Activated CD8-positive, alpha-beta memory T cell treated with anti-CD3 and anti-CD28 coated beads for 4 hours (primary cell): ENCODE results near the gene EXT2.

Source experiments
- DNase-seq, 2 donors: peaks; one replicate each; pipeline ENCODE4 v3.0.0-alpha.2; 2020; ENCODE audit warnings: low read depth in 2 of 2

The EXT2 gene

GRCh38 chr11:44165432-44165831, 70.0 kb downstream of the EXT2 start:
- no peak for DNase-seq

GRCh38 chr11:44167046-44167445, 71.6 kb downstream of the EXT2 start:
- DNase-seq = no peak

- DNase-seq = no peak
These were observed 76.0 kb downstream of the EXT2 start for GRCh38 chr11:44171518-44171917.

GRCh38 chr11:44172966-44173365, 77.5 kb downstream of the EXT2 start:
- DNase-seq = no peak

GRCh38 chr11:44174842-44175241, 79.4 kb downstream of the EXT2 start:
- no peak for DNase-seq

GRCh38 chr11:44176546-44177213, 81.2 kb downstream of the EXT2 start:
- DNase-seq = no peak

- DNase-seq = no peak
These were observed 82.4 kb downstream of the EXT2 start for GRCh38 chr11:44177905-44178304.

- no peak for DNase-seq
These were observed 82.9 kb downstream of the EXT2 start for GRCh38 chr11:44178381-44178780.

- DNase-seq = no peak
These were observed 83.7 kb downstream of the EXT2 start for GRCh38 chr11:44179173-44179572.

GRCh38 chr11:44180107-44180506, 84.6 kb downstream of the EXT2 start:
- DNase-seq = no peak

GRCh38 chr11:44185522-44185921, 90.0 kb downstream of the EXT2 start:
- no peak for DNase-seq

GRCh38 chr11:44186321-44186930, 90.9 kb downstream of the EXT2 start:
- DNase-seq = no peak

- no peak for DNase-seq
These were observed 93.2 kb downstream of the EXT2 start for GRCh38 chr11:44188643-44189042.

GRCh38 chr11:44189986-44190882, 94.8 kb downstream of the EXT2 start:
- DNase-seq = no peak

- DNase-seq = no peak
These were observed 95.4 kb downstream of the EXT2 start for GRCh38 chr11:44190883-44191230.

GRCh38 chr11:44191322-44192016, 96.0 kb downstream of the EXT2 start:
- no peak for DNase-seq

GRCh38 chr11:44192017-44192385, 96.5 kb downstream of the EXT2 start:
- DNase-seq = no peak

- no peak for DNase-seq
These were observed 97.1 kb downstream of the EXT2 start for GRCh38 chr11:44192462-44193100.

GRCh38 chr11:44193856-44194255, 98.4 kb downstream of the EXT2 start:
- no peak for DNase-seq

- DNase-seq = no peak
These were observed 102.8 kb downstream of the EXT2 start for GRCh38 chr11:44198146-44198724.

- no peak for DNase-seq
These were observed 103.8 kb downstream of the EXT2 start for GRCh38 chr11:44199298-44199697.
